Measurements from ENCODE around the gene TMCC2. TPM values are rescaled to one million over a fixed set of nuclear protein-coding genes. Genes with fewer than 3 reads are reported as not detected.

TMCC2 gene
- total RNA-seq, 1 donor from 2014 or later, result 2.8 TPM

- DNase-seq (ENCODE audit: low spot score), result no peak
Measured at GRCh38 chr1:205260948-205261732, 33.4 kb downstream of the TMCC2 start.

GRCh38 chr1:205261946-205262691, 34.4 kb downstream of the TMCC2 start:
- DNase-seq (ENCODE audit: low spot score), result no peak

- no peak for DNase-seq (ENCODE audit: low spot score)
Measured at GRCh38 chr1:205262731-205263171, 35.0 kb downstream of the TMCC2 start.

GRCh38 chr1:205263580-205264190, 35.9 kb downstream of the TMCC2 start:
- DNase-seq (ENCODE audit: low spot score), result no peak

- no peak for DNase-seq (ENCODE audit: low spot score)
Measured at GRCh38 chr1:205266611-205267305, 39.0 kb downstream of the TMCC2 start.

- no peak for DNase-seq (ENCODE audit: low spot score)
Measured at GRCh38 chr1:205267306-205267902, 39.7 kb downstream of the TMCC2 start.

GRCh38 chr1:205268846-205269680, 41.3 kb downstream of the TMCC2 start:
- no peak for DNase-seq (ENCODE audit: low spot score)

- no peak for DNase-seq (ENCODE audit: low spot score)
Measured at GRCh38 chr1:205269711-205270110, 42.0 kb downstream of the TMCC2 start.

- DNase-seq (ENCODE audit: low spot score), result no peak
Measured at GRCh38 chr1:205270271-205270670, 42.5 kb downstream of the TMCC2 start.

- DNase-seq (ENCODE audit: low spot score), result peak; percentile 74
Measured at GRCh38 chr1:205270764-205271163, 43.0 kb downstream of the TMCC2 start.

- DNase-seq (ENCODE audit: low spot score), result no peak
Measured at GRCh38 chr1:205271277-205271676, 43.5 kb downstream of the TMCC2 start.

GRCh38 chr1:205271745-205272144, 44.0 kb downstream of the TMCC2 start:
- DNase-seq (ENCODE audit: low spot score), result no peak

- no peak for DNase-seq (ENCODE audit: low spot score)
Measured at GRCh38 chr1:205272536-205272935, 44.8 kb downstream of the TMCC2 start.

GRCh38 chr1:205273551-205273982, 45.8 kb downstream of the TMCC2 start:
- peak; percentile 88 for DNase-seq (ENCODE audit: low spot score)

GRCh38 chr1:205274041-205274691, 46.4 kb downstream of the TMCC2 start:
- no peak for DNase-seq (ENCODE audit: low spot score)

- peak; percentile 60 for DNase-seq (ENCODE audit: low spot score)
Measured at GRCh38 chr1:205275133-205275532, 47.4 kb downstream of the TMCC2 start.

GRCh38 chr1:205275916-205276688, 48.4 kb downstream of the TMCC2 start:
- no peak for DNase-seq (ENCODE audit: low spot score)

- no peak for DNase-seq (ENCODE audit: low spot score)
Measured at GRCh38 chr1:205276689-205277065, 48.9 kb downstream of the TMCC2 start.

- DNase-seq (ENCODE audit: low spot score), result no peak
Measured at GRCh38 chr1:205279986-205280385, 52.2 kb downstream of the TMCC2 start.

Data from mucosa of gallbladder (tissue), 1 donor.